ACHN (cell line): ENCODE data around the gene SERPINE1.

Experiments used
- DNase-seq: peaks from one replicate; pipeline ENCODE4 v3.0.0-alpha.2; 2015
- in situ Hi-C: cut with HindIII; loops from 2 replicates; pipeline ENCODE4 v1.10.0; 2017; ENCODE audit warnings: low sequenced_read_pairs, low pct_ligation_motif_present, low pct_unique_long_range_greater_than_20kb

The SERPINE1 gene

GRCh38 chr7:101138213-101138870 lies 11.4 kb downstream of the SERPINE1 start:
- DNase-seq = peak; percentile 100
- in situ Hi-C loops = no loop called here

GRCh38 chr7:101140339-101140699 lies 13.4 kb downstream of the SERPINE1 start:
- in situ Hi-C loops = no loop called here
- no peak for DNase-seq

- no peak for DNase-seq
- in situ Hi-C loops = no loop called here
These were observed 14.0 kb downstream of the SERPINE1 start for GRCh38 chr7:101140746-101141382.

- in situ Hi-C loops = no loop called here
- DNase-seq = no peak
These were observed 25.2 kb downstream of the SERPINE1 start for GRCh38 chr7:101151908-101152651.

GRCh38 chr7:101153969-101154692 lies 27.2 kb downstream of the SERPINE1 start, which contains the start of gene AP1S1:
TSS of gene AP1S1 (plus strand) at chr7:101154476. CDS start at chr7:101154515, 39 bp downstream.
- in situ Hi-C loops = no loop called here
- DNase-seq = peak; percentile 96

GRCh38 chr7:101154693-101155102 lies 27.8 kb downstream of the SERPINE1 start:
- DNase-seq = peak; percentile 48
- in situ Hi-C loops = no loop called here

GRCh38 chr7:101155303-101155702 lies 28.4 kb downstream of the SERPINE1 start:
- in situ Hi-C loops = no loop called here
- DNase-seq = no peak

GRCh38 chr7:101156277-101156676 lies 29.4 kb downstream of the SERPINE1 start:
- in situ Hi-C loops = no loop called here
- peak; percentile 62 for DNase-seq

- no peak for DNase-seq
These were observed 30.1 kb downstream of the SERPINE1 start for GRCh38 chr7:101156866-101157589.

GRCh38 chr7:101159696-101160674 lies 33.1 kb downstream of the SERPINE1 start:
- DNase-seq = peak; percentile 93
- in situ Hi-C loops = no loop called here

More at GRCh38 chr7:101156866-101157589, 30.1 kb downstream of the SERPINE1 start:
- in situ Hi-C loops = no loop called here

- DNase-seq = peak; percentile 47
- in situ Hi-C loops = no loop called here
These were observed 34.0 kb downstream of the SERPINE1 start for GRCh38 chr7:101160910-101161309.

- DNase-seq = no peak
- in situ Hi-C loops = no loop called here
These were observed 35.0 kb downstream of the SERPINE1 start for GRCh38 chr7:101161692-101162471.

GRCh38 chr7:101162551-101163278 lies 35.8 kb downstream of the SERPINE1 start:
- DNase-seq = peak; percentile 88
- in situ Hi-C loops = no loop called here

- in situ Hi-C loops = no loop called here
- peak; percentile 89 for DNase-seq
These were observed 36.6 kb downstream of the SERPINE1 start for GRCh38 chr7:101163279-101164070.
